Measurements from ENCODE around the gene TECPR1.

Gene TECPR1

GRCh38 chr7:98242934-98243333 is 9.1 kb downstream of the TECPR1 start:
- DNase-seq (ENCODE audit: low read depth): no peak

- no peak for DNase-seq (ENCODE audit: low read depth)
These were observed 9.7 kb downstream of the TECPR1 start for GRCh38 chr7:98242342-98242741.

GRCh38 chr7:98241674-98242241 is 10.3 kb downstream of the TECPR1 start:
- no peak for DNase-seq (ENCODE audit: low read depth)

- DNase-seq (ENCODE audit: low read depth): peak; percentile 47
These were observed 10.9 kb downstream of the TECPR1 start for GRCh38 chr7:98240961-98241673.

GRCh38 chr7:98238976-98239375 is 13.1 kb downstream of the TECPR1 start:
- DNase-seq (ENCODE audit: low read depth): peak; percentile 42

- no peak for DNase-seq (ENCODE audit: low read depth)
These were observed 14.0 kb downstream of the TECPR1 start for GRCh38 chr7:98238076-98238475.

- DNase-seq (ENCODE audit: low read depth): no peak
These were observed 15.5 kb downstream of the TECPR1 start for GRCh38 chr7:98236355-98237185.

- DNase-seq (ENCODE audit: low read depth): no peak
These were observed 16.1 kb downstream of the TECPR1 start for GRCh38 chr7:98235901-98236300.

GRCh38 chr7:98234429-98235147 is 17.4 kb downstream of the TECPR1 start:
- peak; percentile 32 for DNase-seq (ENCODE audit: low read depth)

- no peak for DNase-seq (ENCODE audit: low read depth)
These were observed 18.6 kb downstream of the TECPR1 start for GRCh38 chr7:98233219-98234070.

GRCh38 chr7:98232799-98233198 is 19.2 kb downstream of the TECPR1 start:
- no peak for DNase-seq (ENCODE audit: low read depth)

- no peak for DNase-seq (ENCODE audit: low read depth)
These were observed 19.8 kb downstream of the TECPR1 start for GRCh38 chr7:98232263-98232585.

- no peak for DNase-seq (ENCODE audit: low read depth)
These were observed 20.4 kb downstream of the TECPR1 start for GRCh38 chr7:98231493-98232262.

- no peak for DNase-seq (ENCODE audit: low read depth)
These were observed 21.1 kb downstream of the TECPR1 start for GRCh38 chr7:98230746-98231471.

GRCh38 chr7:98229991-98230745 is 21.9 kb downstream of the TECPR1 start:
- DNase-seq (ENCODE audit: low read depth): no peak

GRCh38 chr7:98229441-98229840 is 22.6 kb downstream of the TECPR1 start:
- DNase-seq (ENCODE audit: low read depth): no peak

- no peak for DNase-seq (ENCODE audit: low read depth)
These were observed 23.2 kb downstream of the TECPR1 start for GRCh38 chr7:98228801-98229200.

GRCh38 chr7:98227939-98228338 is 24.1 kb downstream of the TECPR1 start:
- no peak for DNase-seq (ENCODE audit: low read depth)

GRCh38 chr7:98225913-98226614 is 26.0 kb downstream of the TECPR1 start:
- DNase-seq (ENCODE audit: low read depth): no peak
